ENCODE measurements around the gene KIF26A. TPM values are rescaled to one million over a fixed set of nuclear protein-coding genes. Genes with fewer than 3 reads are reported as not detected.
A peak's percentile ranks its signal among the peaks of the same experiment; 100 is the strongest.

The KIF26A gene
- total and polyA plus RNA-seq, 8 donors, result 3.6 to 13.2 (median 7.1) TPM

DNA sequence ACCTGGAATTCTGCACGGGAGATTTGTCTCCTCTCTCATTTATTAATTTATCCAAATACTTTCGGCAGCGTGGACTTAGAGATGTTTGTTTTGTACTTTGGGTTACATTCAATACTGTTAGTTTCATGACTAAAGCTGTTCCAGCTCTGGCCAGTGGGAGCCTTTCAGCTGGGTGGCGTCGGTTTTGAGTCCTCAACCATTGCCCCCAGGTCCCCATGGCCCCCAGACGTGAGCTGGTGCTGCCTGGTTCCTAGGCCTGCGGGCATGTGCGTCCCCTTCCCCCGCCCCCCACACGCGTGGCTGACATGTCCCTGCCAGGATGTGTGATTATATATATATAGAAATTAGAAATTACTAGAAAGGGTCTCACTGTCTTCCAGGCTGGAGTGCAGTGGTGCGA, 48.2 kb downstream of the KIF26A start:
- Histone ChIP-seq H3K27ac (peak overlapping the region in 1 of 4 donors; percentile 34), H3K4me1 (no peaks in the 10 kb centered on the region), H3K4me3 (no peak overlapping the region), H3K9me3 (no peaks in the 10 kb centered on the region), H3K27me3 (no peaks in the 10 kb centered on the region), H3K36me3 (no peaks in the 10 kb centered on the region)
- TF ChIP-seq, protein P1, sequence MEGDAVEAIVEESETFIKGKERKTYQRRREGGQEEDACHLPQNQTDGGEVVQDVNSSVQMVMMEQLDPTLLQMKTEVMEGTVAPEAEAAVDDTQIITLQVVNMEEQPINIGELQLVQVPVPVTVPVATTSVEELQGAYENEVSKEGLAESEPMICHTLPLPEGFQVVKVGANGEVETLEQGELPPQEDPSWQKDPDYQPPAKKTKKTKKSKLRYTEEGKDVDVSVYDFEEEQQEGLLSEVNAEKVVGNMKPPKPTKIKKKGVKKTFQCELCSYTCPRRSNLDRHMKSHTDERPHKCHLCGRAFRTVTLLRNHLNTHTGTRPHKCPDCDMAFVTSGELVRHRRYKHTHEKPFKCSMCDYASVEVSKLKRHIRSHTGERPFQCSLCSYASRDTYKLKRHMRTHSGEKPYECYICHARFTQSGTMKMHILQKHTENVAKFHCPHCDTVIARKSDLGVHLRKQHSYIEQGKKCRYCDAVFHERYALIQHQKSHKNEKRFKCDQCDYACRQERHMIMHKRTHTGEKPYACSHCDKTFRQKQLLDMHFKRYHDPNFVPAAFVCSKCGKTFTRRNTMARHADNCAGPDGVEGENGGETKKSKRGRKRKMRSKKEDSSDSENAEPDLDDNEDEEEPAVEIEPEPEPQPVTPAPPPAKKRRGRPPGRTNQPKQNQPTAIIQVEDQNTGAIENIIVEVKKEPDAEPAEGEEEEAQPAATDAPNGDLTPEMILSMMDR (IDR thresholded peaks at IDR 0.05), result peak in 1 of 4 donors; percentile 9
- 45 to 61% methylated on average over 12 of the region's 12 CpGs for WGBS, 2 donors
- peak in 1 of 4 donors; percentile 65 for ATAC-seq
- intact Hi-C loops (cut with DNase I), result no loop called here
- no peak for FAIRE-seq
- DNase-seq, result peak in 1 of 6 donors; percentile 49

DNA sequence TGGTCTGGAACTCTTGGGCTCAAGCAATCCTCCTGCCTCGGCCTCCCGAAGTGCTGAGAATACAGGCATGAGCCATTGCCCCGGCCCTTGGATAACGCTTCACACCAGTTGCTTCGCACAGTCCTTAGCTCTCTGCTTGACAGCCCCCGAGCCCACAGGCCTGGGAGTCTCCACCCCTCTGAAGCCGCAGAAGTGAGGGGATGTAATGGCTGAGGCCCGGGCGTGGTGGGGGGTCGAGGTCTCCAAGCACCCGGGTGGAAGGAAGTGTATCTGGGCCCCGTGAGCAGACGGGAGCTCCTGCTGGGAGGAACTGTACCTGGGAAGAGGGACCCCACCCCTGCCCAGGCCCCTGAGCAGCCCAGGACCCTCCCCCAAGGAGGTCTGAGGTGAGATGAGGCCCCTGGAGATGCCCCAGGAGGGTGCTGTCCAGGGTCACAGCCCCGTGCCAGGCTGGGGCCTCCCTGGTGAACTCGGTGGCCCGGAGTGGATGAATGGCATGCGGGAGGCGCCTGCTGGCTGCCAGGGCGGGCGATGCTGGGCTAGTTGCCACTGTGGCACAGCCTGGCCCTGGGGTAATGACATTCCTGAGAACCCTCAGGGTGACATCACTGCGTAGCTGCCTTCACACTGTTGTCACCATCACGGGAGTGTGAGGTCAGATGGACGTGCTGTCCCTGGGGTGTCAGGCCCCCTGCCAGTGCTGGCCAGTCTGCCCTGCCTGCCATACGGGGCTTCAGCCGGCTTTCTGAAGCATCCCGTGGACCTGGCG, 48.9 kb downstream of the KIF26A start:
- H3K27ac ChIP-seq, result no peak overlapping the region
- ATAC-seq, result peak in 3 of 4 donors; percentile 17 to 58 (median 40)
- H3K27me3 ChIP-seq, result no peaks in the 10 kb centered on the region

DNA sequence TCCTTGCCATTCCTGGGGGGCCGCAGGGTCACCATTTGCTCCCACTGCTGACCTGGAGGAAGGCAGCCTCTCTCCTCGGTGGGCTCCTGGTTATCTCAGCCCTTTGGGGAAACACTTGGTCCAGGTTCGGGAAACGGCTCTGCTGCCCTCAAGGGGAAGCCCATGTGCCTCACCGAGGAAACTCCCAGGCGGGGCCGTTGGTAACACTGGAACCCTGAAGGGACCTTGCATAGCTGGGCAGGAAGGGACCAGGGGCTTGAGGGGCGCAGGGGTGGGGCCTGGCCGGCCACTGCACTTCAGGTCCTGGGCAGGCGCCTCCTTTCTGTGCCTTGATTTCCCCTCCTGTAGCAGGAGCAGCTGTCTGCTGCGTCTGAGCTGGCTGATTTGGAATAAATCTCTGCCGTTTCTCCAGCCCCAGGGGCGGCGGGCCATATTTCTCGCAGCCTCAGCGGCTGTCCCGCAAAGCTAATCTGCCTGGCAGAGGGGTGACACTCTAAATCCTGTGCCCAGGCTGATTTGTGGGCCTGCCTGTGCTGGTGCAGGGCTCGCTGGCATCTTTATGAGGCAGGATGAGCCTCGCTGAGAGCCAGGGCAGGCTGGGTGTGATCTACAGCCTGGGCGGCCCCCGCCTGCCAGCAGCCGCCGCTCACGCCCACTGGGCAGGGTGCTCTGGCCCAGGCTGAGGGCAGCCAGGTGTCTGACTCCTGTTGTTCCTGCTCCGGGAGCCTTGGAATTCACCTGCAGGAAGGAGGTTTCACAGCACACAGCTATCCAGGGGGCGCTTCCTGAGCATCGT, 49.7 kb downstream of the KIF26A start:
- TF ChIP-seq, protein P1 (IDR thresholded peaks at IDR 0.05), result no peak
- Histone ChIP-seq H3K4me3 (no peak overlapping the region), H3K9me3 (no peaks in the 10 kb centered on the region), H3K27ac (no peak overlapping the region), H3K27me3 (no peaks in the 10 kb centered on the region), H3K4me1 (no peaks in the 10 kb centered on the region), H3K36me3 (no peaks in the 10 kb centered on the region)
- peak in 1 of 4 donors; percentile 13 for ATAC-seq
- FAIRE-seq, result no peak
- DNase-seq, result peak in 1 of 6 donors; percentile 55
- 63 to 84% methylated on average over 26 to 27 of the region's 27 CpGs for WGBS, 2 donors
- intact Hi-C loops (cut with DNase I), result no loop called here

More for the DNA sequence above, 48.9 kb downstream of the KIF26A start:
- Histone ChIP-seq H3K4me3 (no peak overlapping the region), H3K9me3 (no peaks in the 10 kb centered on the region), H3K4me1 (no peaks in the 10 kb centered on the region), H3K36me3 (no peaks in the 10 kb centered on the region)
- 61 to 77% methylated on average over 27 of the region's 27 CpGs for WGBS, 2 donors
- DNase-seq, result peak in 3 of 6 donors; percentile 33 to 73 (median 34)
- TF ChIP-seq, protein P1 (IDR thresholded peaks at IDR 0.05), result no peak
- no peak for FAIRE-seq
- intact Hi-C loops (cut with DNase I), result no loop called here

DNA sequence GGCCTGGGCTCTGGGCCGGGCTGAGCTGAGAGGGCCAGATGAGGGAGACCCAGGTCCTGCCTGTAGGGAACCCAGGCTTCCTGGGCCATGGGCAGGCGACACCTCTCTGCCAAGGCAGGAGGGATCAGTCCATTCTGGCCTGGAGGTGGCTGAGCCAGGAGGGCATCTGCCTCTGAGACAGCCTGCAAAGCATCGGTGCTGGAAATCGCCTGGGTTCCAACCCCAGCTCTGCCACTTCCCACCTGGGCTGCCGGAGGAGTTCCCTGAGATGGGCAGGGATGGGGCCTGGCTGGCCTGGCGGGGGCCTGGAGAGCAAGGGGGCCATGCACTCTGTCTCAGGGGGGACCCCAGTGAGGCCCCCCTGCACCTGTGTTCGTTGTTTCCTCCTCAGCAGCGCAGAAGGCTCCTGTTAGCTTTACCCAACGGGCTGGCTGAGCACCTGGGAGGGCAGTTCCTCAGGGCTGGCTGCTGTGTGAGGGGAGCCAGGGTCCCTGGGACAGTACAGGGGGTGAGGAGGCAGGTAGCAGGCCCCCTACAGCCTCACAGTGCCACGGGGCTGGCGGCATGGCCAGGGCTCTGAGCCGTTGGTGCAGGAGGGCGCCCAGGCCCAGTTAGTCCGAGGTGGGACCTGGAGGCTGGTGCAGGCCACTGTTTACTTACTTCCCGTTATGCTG, 50.5 kb downstream of the KIF26A start:
- H3K4me3 ChIP-seq, result no peak overlapping the region
- H3K36me3 ChIP-seq, result no peaks in the 10 kb centered on the region
- TF ChIP-seq, protein P1 (IDR thresholded peaks at IDR 0.05), result no peak
- 69 to 84% methylated on average over 15 of the region's 15 CpGs for WGBS, 2 donors
- intact Hi-C loops (cut with DNase I), result no loop called here
- ATAC-seq (no peak), FAIRE-seq (no peak), DNase-seq (peak in 1 of 6 donors; percentile 47)
- no peak overlapping the region for H3K27ac ChIP-seq
- H3K9me3 ChIP-seq, result no peaks in the 10 kb centered on the region
- H3K27me3 ChIP-seq, result no peaks in the 10 kb centered on the region
- no peaks in the 10 kb centered on the region for H3K4me1 ChIP-seq
